ENCODE results near the gene VPS37B.

- TF ChIP-seq ZC3H10 (CRISPR knock-in tag; IDR thresholded peaks at IDR 0.05) (no peak), TCF4 (CRISPR knock-in tag; IDR thresholded peaks at IDR 0.05; ENCODE audit: borderline replicate concordance) (no peak), ARNTL (CRISPR knock-in tag; IDR thresholded peaks at IDR 0.05; ENCODE audit: borderline replicate concordance, low read depth) (no peak), PPARA (CRISPR knock-in tag; IDR thresholded peaks at IDR 0.05; ENCODE audit: borderline replicate concordance) (no peak), ZFP30 (CRISPR knock-in tag; IDR thresholded peaks at IDR 0.05) (no peak), CREB5 (CRISPR knock-in tag; IDR thresholded peaks at IDR 0.05; ENCODE audit: low read depth) (no peak), RARB (CRISPR knock-in tag; IDR thresholded peaks at IDR 0.05) (no peak), CSDC2 (CRISPR knock-in tag; IDR thresholded peaks at IDR 0.05) (no peak), ZNF8 (CRISPR knock-in tag; IDR thresholded peaks at IDR 0.05) (no peak), OSR1 (CRISPR knock-in tag; IDR thresholded peaks at IDR 0.05) (no peak)
- TF ChIP-seq, protein P1, sequence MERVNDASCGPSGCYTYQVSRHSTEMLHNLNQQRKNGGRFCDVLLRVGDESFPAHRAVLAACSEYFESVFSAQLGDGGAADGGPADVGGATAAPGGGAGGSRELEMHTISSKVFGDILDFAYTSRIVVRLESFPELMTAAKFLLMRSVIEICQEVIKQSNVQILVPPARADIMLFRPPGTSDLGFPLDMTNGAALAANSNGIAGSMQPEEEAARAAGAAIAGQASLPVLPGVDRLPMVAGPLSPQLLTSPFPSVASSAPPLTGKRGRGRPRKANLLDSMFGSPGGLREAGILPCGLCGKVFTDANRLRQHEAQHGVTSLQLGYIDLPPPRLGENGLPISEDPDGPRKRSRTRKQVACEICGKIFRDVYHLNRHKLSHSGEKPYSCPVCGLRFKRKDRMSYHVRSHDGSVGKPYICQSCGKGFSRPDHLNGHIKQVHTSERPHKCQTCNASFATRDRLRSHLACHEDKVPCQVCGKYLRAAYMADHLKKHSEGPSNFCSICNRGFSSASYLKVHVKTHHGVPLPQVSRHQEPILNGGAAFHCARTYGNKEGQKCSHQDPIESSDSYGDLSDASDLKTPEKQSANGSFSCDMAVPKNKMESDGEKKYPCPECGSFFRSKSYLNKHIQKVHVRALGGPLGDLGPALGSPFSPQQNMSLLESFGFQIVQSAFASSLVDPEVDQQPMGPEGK (CRISPR knock-in tag; IDR thresholded peaks at IDR 0.05; ENCODE audit: borderline replicate concordance): no peak
Measured at GRCh38 chr12:122942637-122943036, 46.7 kb upstream of the VPS37B start.

Data from SK-N-SH treated with all-trans-retinoic acid at 6 μM for 48 hours (cell line).